ENCODE results near the gene SEC22A.

- TF ChIP-seq CTCF (IDR thresholded peaks at IDR 0.05) = no peak
- no peak for TF ChIP-seq EP300 (IDR thresholded peaks at IDR 0.05)
- no peak for TF ChIP-seq POLR2A (IDR thresholded peaks at IDR 0.05)
These were observed 118.0 kb downstream of the SEC22A start for GRCh38 chr3:123319760-123320159.
